Measurements from ENCODE around the gene ATP1B3. TPM values are rescaled to one million over a fixed set of nuclear protein-coding genes. Genes with fewer than 3 reads are reported as not detected.
"Not testable (repeated sequence)": the region's sequence is repeated elsewhere in the genome, so short reads cannot be mapped to it uniquely, and the experiment has no call there.

Gene ATP1B3
- total and polyA plus RNA-seq, 8 donors = 107 to 262 (median 127) TPM

DNA sequence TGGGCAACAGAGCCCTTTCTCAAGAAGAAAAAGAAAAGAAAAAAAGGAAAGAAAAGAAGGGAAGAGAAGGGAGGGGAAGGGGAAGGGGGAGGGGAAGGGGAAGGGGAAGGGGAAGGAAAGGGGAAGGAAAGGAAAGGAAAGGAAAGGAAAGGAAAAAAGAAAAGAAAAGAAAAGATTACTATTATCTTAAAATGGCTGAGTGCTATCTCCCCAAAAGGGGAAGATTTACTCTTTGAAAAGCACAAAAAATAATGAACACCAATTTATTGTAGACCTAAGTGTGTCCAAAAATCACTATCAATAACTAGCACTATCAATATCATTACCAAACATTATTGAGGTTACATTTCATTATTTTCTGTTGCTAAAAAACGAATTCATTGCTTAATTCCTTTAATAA lies 89.0 kb downstream of the ATP1B3 start:
- no peak overlapping the region for H3K27ac ChIP-seq

DNA sequence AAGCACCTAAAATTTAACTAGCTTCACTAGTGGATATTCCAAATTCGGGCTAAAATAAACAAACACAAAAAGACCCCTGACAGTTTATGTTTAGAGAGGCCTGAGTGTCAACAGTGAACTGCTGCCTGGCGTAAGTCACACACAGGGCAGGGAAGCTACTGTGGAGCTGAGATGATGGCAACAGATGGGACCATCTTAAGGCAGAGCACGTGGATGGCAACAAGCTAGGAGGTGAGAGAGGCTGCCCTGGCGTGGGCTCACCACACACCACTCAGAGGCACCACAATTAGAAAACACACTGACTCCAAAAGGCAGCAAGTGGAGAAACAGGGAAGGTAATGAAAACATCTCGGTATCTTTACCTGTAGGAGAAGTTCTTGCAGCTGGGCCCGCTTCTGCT lies 93.3 kb downstream of the ATP1B3 start:
- intact Hi-C loops (cut with DNase I) = no loop called here
- TF ChIP-seq, protein P1, sequence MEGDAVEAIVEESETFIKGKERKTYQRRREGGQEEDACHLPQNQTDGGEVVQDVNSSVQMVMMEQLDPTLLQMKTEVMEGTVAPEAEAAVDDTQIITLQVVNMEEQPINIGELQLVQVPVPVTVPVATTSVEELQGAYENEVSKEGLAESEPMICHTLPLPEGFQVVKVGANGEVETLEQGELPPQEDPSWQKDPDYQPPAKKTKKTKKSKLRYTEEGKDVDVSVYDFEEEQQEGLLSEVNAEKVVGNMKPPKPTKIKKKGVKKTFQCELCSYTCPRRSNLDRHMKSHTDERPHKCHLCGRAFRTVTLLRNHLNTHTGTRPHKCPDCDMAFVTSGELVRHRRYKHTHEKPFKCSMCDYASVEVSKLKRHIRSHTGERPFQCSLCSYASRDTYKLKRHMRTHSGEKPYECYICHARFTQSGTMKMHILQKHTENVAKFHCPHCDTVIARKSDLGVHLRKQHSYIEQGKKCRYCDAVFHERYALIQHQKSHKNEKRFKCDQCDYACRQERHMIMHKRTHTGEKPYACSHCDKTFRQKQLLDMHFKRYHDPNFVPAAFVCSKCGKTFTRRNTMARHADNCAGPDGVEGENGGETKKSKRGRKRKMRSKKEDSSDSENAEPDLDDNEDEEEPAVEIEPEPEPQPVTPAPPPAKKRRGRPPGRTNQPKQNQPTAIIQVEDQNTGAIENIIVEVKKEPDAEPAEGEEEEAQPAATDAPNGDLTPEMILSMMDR (IDR thresholded peaks at IDR 0.05) = no peak
- Histone ChIP-seq H3K36me3 (peaks cover 0 to 7% of the 10 kb centered on the region in 2 donors), H3K27ac (no peak overlapping the region), H3K27me3 (no peaks in the 10 kb centered on the region), H3K4me1 (no peaks in the 10 kb centered on the region), H3K9me3 (no peaks in the 10 kb centered on the region), H3K4me3 (no peak overlapping the region)
- DNase-seq (no peak), ATAC-seq (no peak)

More for the DNA sequence above, 89.0 kb downstream of the ATP1B3 start:
- H3K9me3 ChIP-seq = no peaks in the 10 kb centered on the region
- no peak overlapping the region for H3K4me3 ChIP-seq
- intact Hi-C loops (cut with DNase I) = no loop called here
- ATAC-seq = no peak
- no peaks in the 10 kb centered on the region for H3K4me1 ChIP-seq
- DNase-seq = no peak
- peaks cover 0 to 14% of the 10 kb centered on the region in 2 donors for H3K36me3 ChIP-seq
- TF ChIP-seq, protein P1 (IDR thresholded peaks at IDR 0.05) = no peak
- H3K27me3 ChIP-seq = no peaks in the 10 kb centered on the region

DNA sequence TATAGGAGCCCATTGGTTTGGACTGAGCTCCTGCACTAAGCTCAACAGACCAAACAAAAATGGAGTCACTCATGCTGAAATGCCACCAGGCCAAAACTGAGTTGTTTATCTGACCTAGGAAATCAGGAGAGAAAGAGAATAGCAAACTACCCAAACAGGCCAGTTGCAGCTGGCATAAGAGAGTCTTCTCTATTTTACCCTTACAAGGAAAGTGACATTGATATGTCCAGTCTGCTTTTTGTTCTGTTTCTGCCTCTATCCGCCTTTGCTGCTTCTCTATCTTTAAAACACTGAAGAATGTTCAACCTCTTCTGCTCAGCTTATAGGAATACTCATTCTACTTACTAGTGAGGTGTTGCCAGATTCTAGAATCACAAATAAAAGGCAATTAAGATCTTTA lies 95.1 kb downstream of the ATP1B3 start:
- H3K27ac ChIP-seq = no peak overlapping the region
- ATAC-seq = no peak
- H3K27me3 ChIP-seq = no peaks in the 10 kb centered on the region
- H3K4me1 ChIP-seq = no peaks in the 10 kb centered on the region
- TF ChIP-seq, protein P1 (IDR thresholded peaks at IDR 0.05) = no peak
- no peaks in the 10 kb centered on the region for H3K9me3 ChIP-seq
- no peak overlapping the region for H3K4me3 ChIP-seq
- peaks cover 0 to 10% of the 10 kb centered on the region in 2 donors for H3K36me3 ChIP-seq
- DNase-seq = peak in 2 of 4 donors; percentile 8 to 23
- intact Hi-C loops (cut with DNase I) = no loop called here

DNA sequence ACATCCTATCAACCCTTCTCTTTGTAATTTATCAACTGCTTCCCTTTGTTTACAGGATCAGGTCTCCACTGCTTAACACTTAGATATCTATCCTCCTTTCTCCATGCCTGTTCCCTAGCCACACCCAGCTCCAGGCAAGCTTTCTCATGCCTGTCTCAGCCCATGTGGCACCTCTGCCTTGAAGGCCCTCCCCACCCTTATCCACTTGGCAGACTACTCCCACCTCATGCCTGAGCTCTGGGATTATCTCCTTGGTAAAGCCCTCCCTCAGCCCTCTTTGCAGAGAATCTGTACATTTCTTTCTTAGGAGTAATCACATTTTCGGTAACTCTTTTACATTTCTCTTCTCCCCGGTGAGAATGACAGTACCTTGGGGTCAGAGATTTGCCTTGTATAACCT lies 96.0 kb downstream of the ATP1B3 start:
- ATAC-seq = no peak
- H3K4me1 ChIP-seq = no peaks in the 10 kb centered on the region
- TF ChIP-seq, protein P1 (IDR thresholded peaks at IDR 0.05) = no peak
- H3K36me3 ChIP-seq = peaks cover 0 to 11% of the 10 kb centered on the region in 2 donors
- DNase-seq = no peak
- no peak overlapping the region for H3K27ac ChIP-seq
- H3K9me3 ChIP-seq = no peaks in the 10 kb centered on the region
- no peak overlapping the region for H3K4me3 ChIP-seq
- no peaks in the 10 kb centered on the region for H3K27me3 ChIP-seq
- intact Hi-C loops (cut with DNase I) = no loop called here

DNA sequence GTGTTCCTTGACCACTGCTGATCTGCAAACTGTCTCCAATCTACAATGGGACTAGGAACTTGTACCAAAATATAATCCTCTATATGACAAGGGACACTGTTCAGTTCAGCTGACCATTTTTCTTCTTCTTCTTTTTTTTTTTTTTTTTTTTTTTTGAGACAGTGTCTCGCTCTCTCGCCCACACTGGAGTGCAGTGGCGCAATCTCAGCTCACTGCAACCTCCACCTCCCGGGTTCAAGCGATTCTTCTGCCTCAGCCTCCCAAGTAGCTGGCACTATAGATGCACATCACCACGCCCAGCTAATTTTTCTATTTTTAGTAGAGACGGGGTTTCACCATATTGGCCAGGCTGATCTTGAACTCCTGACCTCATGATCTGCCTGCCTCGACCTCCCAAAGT lies 98.3 kb downstream of the ATP1B3 start:
- H3K9me3 ChIP-seq; H3K27me3 ChIP-seq; H3K36me3 ChIP-seq; ATAC-seq; H3K4me1 ChIP-seq; H3K27ac ChIP-seq; H3K4me3 ChIP-seq; intact Hi-C loops (cut with DNase I); DNase-seq: not testable (repeated sequence)

Other genes starting within 250 kb of the ATP1B3 start
- gene RNF7, start 138.3 kb upstream of the ATP1B3 start, total RNA-seq = 10 to 100 TPM; 88.1 to 94.6 TPM
- gene RNF7, start 138.3 kb upstream of the ATP1B3 start, polyA plus RNA-seq (ENCODE audit: insufficient read length in 6 of 6) = 100 to 1,000 TPM in 3 of 6 donors, 10 to 100 TPM in 3; 92.0 to 107 (median 98.4) TPM
- gene GRK7, start 113.2 kb upstream of the ATP1B3 start, total RNA-seq = not detected
- gene GRK7, start 113.2 kb upstream of the ATP1B3 start, polyA plus RNA-seq (ENCODE audit: insufficient read length in 6 of 6) = under 1 TPM; 0.06 to 0.19 (median 0.13) TPM

Measured in left lung (tissue), 10 donors.